Measurements from ENCODE around the gene RND3.

Gene RND3

DNA sequence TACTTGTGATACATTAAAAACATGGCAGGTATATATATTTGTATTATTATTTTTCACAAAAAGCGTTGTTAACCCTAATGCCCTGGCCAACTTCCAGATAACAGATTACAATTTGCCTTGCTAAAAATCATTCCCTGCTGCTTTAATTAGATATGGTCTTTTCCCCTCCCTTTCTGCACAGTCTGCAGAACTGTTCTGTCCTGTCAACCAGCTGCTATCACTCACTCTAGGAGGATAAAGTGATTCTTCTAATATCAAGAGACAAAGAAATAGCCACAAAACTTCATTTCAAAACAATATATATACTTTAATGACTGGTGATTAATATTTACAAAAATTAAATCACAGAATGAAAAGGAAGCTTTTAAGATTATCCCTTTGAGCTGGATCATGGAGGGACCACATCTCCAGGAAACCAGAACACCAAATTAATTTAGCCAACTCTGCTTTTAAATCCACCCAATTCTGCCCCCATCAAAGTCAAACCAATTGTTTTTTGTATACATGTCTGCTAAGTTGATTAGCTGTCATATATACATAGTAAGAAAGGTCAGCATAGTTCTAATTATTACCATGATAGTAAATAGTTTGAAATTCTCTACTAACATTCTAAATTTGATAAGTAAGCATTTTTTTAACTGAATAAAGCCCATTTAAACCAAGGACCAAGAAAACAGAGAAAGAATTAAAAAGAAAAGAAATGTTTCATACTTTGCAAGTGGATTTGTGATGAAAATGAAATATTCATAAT lies 55.7 kb downstream of the RND3 start:
- TF ChIP-seq SPI1 (IDR thresholded peaks at IDR 0.05; ENCODE audit: low read depth, low read length) (no peak), PAX5 (IDR thresholded peaks at IDR 0.05; ENCODE audit: insufficient read depth, low read length, severe bottlenecking) (no peak), TAF1 (IDR thresholded peaks at IDR 0.05; ENCODE audit: low read depth, low read length) (no peak), POU2F2 (IDR thresholded peaks at IDR 0.05; ENCODE audit: low read depth, low read length) (no peak), POLR2AphosphoS5 (IDR thresholded peaks at IDR 0.05; ENCODE audit: low read depth, low read length) (no peak), POLR2A (IDR thresholded peaks at IDR 0.05; ENCODE audit: low read depth, low read length) (no peak)
- FAIRE-seq (no peak), DNase-seq (ENCODE audit: insufficient read length, low spot score) (no peak)

DNA sequence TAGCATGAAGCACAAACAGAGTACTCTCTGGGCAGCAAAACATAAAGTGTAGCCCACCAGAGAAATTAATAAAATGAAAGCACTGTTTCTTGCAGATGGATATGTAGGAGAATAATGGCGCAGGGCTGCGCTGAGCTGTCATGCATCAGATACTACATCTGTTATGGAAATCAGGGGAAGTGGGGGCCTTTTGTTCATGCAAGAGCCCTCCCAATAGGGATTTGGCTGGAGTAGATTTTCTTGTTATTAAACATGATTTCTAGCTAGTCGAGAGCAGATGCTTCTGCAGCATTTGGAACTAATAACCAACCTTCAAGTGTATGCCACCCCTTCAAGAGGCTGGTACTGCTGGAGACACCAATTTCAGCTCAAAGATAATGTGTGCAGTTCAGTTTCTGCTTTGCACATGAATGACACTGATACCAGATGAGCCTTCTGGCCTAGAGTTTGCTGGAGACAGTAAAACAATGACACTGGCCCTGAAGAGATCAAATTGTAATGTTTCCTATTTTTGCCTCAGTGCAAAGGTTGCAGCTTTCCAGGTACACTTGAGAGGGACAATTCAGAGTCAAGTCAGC lies 58.0 kb downstream of the RND3 start:
- TF ChIP-seq PAX5 (IDR thresholded peaks at IDR 0.05; ENCODE audit: insufficient read depth, low read length, severe bottlenecking) (no peak), SPI1 (IDR thresholded peaks at IDR 0.05; ENCODE audit: low read depth, low read length) (no peak), POLR2A (IDR thresholded peaks at IDR 0.05; ENCODE audit: low read depth, low read length) (no peak), POU2F2 (IDR thresholded peaks at IDR 0.05; ENCODE audit: low read depth, low read length) (no peak), TAF1 (IDR thresholded peaks at IDR 0.05; ENCODE audit: low read depth, low read length) (no peak), POLR2AphosphoS5 (IDR thresholded peaks at IDR 0.05; ENCODE audit: low read depth, low read length) (no peak)
- no peak for DNase-seq (ENCODE audit: insufficient read length, low spot score)
- no peak for FAIRE-seq

DNA sequence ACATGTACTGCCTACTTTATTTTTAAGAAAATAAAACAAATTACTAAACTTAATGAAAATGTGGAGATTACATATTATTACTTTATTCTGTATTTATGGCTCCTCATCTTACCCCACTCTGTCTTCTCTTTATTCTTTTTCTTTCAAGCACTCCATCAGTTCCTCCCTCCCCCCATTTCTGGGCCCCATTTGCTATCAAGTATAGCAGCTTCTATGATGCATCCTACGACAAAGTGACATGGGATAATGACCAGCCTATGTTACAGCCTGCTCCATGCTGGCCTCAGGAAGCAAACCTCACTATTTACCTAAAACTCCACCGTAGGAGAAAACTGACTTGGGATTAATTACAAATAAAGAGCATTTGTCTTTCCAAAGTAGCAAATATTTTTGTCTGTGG lies 58.8 kb downstream of the RND3 start:
- FAIRE-seq (no peak), DNase-seq (ENCODE audit: insufficient read length, low spot score) (no peak)
- TF ChIP-seq POLR2AphosphoS5 (IDR thresholded peaks at IDR 0.05; ENCODE audit: low read depth, low read length) (no peak), SPI1 (IDR thresholded peaks at IDR 0.05; ENCODE audit: low read depth, low read length) (no peak), TAF1 (IDR thresholded peaks at IDR 0.05; ENCODE audit: low read depth, low read length) (no peak), POU2F2 (IDR thresholded peaks at IDR 0.05; ENCODE audit: low read depth, low read length) (no peak), PAX5 (IDR thresholded peaks at IDR 0.05; ENCODE audit: insufficient read depth, low read length, severe bottlenecking) (no peak), POLR2A (IDR thresholded peaks at IDR 0.05; ENCODE audit: low read depth, low read length) (no peak)

DNA sequence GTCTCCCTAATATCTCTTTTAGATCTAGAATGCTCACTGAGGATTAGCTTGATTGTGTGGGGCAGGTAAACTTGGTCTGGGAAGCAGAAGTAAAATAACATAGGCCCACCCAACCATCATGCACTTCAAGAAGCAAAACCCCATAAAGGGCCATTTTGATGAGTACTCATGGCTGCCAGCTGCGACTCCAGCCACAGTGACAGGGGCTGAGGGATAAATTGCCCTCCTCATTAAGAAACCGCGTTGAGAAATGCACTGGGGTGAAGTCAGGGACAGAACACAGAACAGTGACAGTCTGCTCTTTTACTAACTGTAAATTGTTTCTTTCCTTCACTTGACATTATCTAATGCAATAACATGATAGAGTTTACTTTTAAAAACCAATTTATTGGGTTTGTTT lies 60.2 kb downstream of the RND3 start:
- DNase-seq (ENCODE audit: insufficient read length, low spot score), result no peak
- TF ChIP-seq PAX5 (IDR thresholded peaks at IDR 0.05; ENCODE audit: insufficient read depth, low read length, severe bottlenecking), result no peak
- TF ChIP-seq POLR2AphosphoS5 (IDR thresholded peaks at IDR 0.05; ENCODE audit: low read depth, low read length), result no peak
- no peak for TF ChIP-seq SPI1 (IDR thresholded peaks at IDR 0.05; ENCODE audit: low read depth, low read length)
- no peak for TF ChIP-seq POU2F2 (IDR thresholded peaks at IDR 0.05; ENCODE audit: low read depth, low read length)
- no peak for TF ChIP-seq POLR2A (IDR thresholded peaks at IDR 0.05; ENCODE audit: low read depth, low read length)
- no peak for TF ChIP-seq TAF1 (IDR thresholded peaks at IDR 0.05; ENCODE audit: low read depth, low read length)
- no peak for FAIRE-seq

DNA sequence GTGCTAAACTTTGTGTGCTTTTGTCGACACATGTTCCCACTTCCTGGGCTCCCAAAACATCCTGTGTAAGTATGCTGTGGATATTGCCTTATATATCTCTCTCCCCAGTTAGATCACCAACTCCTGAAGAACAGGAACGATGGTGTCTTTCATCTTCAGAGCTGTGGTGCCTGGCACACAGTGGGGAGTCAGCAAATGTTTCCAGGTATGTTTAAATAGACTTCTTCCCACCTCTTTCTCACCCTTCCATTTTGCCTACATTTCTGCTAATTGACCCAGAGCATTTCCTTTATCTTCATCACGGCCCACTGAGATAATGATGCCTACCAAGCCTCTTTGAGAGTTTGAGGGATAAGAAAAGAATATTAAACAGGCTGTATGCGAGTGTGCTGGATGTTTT lies 60.7 kb downstream of the RND3 start:
- no peak for TF ChIP-seq POU2F2 (IDR thresholded peaks at IDR 0.05; ENCODE audit: low read depth, low read length)
- no peak for TF ChIP-seq POLR2A (IDR thresholded peaks at IDR 0.05; ENCODE audit: low read depth, low read length)
- TF ChIP-seq TAF1 (IDR thresholded peaks at IDR 0.05; ENCODE audit: low read depth, low read length), result no peak
- TF ChIP-seq PAX5 (IDR thresholded peaks at IDR 0.05; ENCODE audit: insufficient read depth, low read length, severe bottlenecking), result no peak
- TF ChIP-seq POLR2AphosphoS5 (IDR thresholded peaks at IDR 0.05; ENCODE audit: low read depth, low read length), result no peak
- no peak for TF ChIP-seq SPI1 (IDR thresholded peaks at IDR 0.05; ENCODE audit: low read depth, low read length)
- FAIRE-seq (no peak), DNase-seq (ENCODE audit: insufficient read length, low spot score) (no peak)

DNA sequence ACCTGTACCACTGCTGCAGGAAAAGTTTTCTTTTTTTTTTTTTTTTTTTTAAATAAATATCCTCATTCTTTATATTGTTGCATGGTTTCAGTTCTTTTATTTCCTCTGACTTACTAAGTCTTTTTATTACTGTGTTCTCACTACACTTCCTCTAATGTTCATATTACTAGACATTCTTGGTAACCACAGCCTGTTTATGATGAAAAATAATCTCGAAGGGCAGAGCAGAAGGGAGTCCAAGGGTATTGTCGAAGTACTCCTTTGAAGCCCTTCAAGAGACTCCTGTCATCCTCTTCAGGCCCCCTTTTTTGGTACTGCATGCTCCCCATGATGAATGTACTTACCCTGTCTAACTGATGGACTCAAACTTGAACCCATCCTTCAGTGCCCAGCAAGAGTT lies 61.2 kb downstream of the RND3 start:
- FAIRE-seq (no peak), DNase-seq (ENCODE audit: insufficient read length, low spot score) (no peak)
- TF ChIP-seq POLR2AphosphoS5 (IDR thresholded peaks at IDR 0.05; ENCODE audit: low read depth, low read length), result no peak
- TF ChIP-seq POLR2A (IDR thresholded peaks at IDR 0.05; ENCODE audit: low read depth, low read length), result no peak
- TF ChIP-seq POU2F2 (IDR thresholded peaks at IDR 0.05; ENCODE audit: low read depth, low read length), result no peak
- no peak for TF ChIP-seq TAF1 (IDR thresholded peaks at IDR 0.05; ENCODE audit: low read depth, low read length)
- TF ChIP-seq SPI1 (IDR thresholded peaks at IDR 0.05; ENCODE audit: low read depth, low read length), result no peak
- TF ChIP-seq PAX5 (IDR thresholded peaks at IDR 0.05; ENCODE audit: insufficient read depth, low read length, severe bottlenecking), result no peak

DNA sequence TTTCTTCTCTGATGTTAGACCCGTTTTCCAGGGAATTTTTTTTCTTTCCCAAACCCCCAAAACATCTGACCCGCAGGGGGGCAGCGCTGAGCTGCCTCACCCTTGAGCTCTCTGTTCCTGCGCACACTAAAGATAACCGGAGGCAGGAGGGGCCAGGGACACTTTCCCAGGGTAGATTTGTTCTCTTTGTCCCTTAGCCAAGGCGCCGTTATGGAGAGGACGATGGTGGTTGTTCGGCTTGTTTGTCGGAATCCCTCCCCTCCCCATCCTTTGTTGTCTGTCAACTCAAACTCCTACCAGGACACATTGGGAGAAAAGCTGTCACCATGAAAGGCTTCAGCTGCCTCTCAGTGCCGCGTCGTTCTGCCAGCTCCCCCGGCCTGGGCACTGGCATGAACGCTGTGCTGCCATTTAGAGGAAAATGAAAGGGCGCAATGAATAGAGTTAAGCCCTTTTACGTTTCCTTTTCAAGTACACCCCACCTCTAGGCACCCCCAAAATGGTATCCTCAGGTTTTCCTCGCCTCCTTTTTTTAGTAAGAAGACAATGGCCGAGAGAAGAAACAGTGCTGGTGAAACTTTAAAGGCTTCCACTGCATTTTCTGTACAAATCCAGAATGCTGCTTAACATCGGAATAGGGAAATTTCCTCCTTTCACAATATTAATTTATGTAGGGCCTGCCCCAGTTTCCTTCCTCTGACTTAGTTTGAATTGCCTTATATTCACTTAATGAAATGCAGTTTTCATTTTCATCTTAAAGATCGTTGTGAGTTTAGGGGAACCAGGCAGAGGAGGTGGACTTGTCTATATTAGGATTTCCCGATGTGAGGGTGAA lies 62.1 kb downstream of the RND3 start:
- TF ChIP-seq PAX5 (IDR thresholded peaks at IDR 0.05; ENCODE audit: insufficient read depth, low read length, severe bottlenecking) (no peak), POU2F2 (IDR thresholded peaks at IDR 0.05; ENCODE audit: low read depth, low read length) (no peak), POLR2AphosphoS5 (IDR thresholded peaks at IDR 0.05; ENCODE audit: low read depth, low read length) (no peak), SPI1 (IDR thresholded peaks at IDR 0.05; ENCODE audit: low read depth, low read length) (no peak), TAF1 (IDR thresholded peaks at IDR 0.05; ENCODE audit: low read depth, low read length) (no peak), POLR2A (IDR thresholded peaks at IDR 0.05; ENCODE audit: low read depth, low read length) (no peak)
- no peak for FAIRE-seq
- no peak for DNase-seq (ENCODE audit: insufficient read length, low spot score)

DNA sequence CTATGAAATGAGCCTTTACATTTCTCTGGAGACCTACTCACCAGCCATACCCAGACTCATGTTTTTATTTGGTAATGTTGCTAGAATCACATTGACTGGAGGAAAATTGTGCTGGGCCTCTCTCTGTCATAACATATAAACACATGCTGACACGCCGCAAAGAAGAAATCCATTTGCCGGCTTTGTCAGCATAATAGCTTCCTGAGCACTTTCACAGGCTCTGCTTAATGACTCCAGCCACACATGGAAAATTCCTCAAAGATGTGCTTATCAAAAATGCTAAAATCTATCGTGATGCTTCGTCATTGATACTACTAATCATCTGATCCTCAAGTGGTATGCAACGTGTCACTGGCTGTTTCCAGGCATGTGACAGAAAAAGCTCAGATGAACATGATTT lies 63.1 kb downstream of the RND3 start:
- TF ChIP-seq TAF1 (IDR thresholded peaks at IDR 0.05; ENCODE audit: low read depth, low read length), result no peak
- TF ChIP-seq SPI1 (IDR thresholded peaks at IDR 0.05; ENCODE audit: low read depth, low read length), result no peak
- TF ChIP-seq POLR2A (IDR thresholded peaks at IDR 0.05; ENCODE audit: low read depth, low read length), result no peak
- no peak for TF ChIP-seq POU2F2 (IDR thresholded peaks at IDR 0.05; ENCODE audit: low read depth, low read length)
- no peak for TF ChIP-seq PAX5 (IDR thresholded peaks at IDR 0.05; ENCODE audit: insufficient read depth, low read length, severe bottlenecking)
- no peak for TF ChIP-seq POLR2AphosphoS5 (IDR thresholded peaks at IDR 0.05; ENCODE audit: low read depth, low read length)
- FAIRE-seq (no peak), DNase-seq (ENCODE audit: insufficient read length, low spot score) (no peak)
